NCI-H446 treated with DMSO at 0.1 percent for 48 hours (cell line): Measurements from ENCODE around the gene SLC35F6.
"Not testable (repeated sequence)": the region's sequence is repeated elsewhere in the genome, so short reads cannot be mapped to it uniquely, and the experiment has no call there.

Experiments
- DNase-seq: peaks from one replicate; lab custom pipeline; 2025; lab: John Stamatoyannopoulos, UW

Gene SLC35F6

GRCh38 chr2:26730549-26731344 is 33.3 kb upstream of the SLC35F6 start:
- no peak for DNase-seq

GRCh38 chr2:26731714-26732113 is 32.4 kb upstream of the SLC35F6 start:
- no peak for DNase-seq

- DNase-seq: no peak
Observed at GRCh38 chr2:26732446-26732845, 31.6 kb upstream of the SLC35F6 start.

- no peak for DNase-seq
Observed at GRCh38 chr2:26733413-26733812, 30.7 kb upstream of the SLC35F6 start.

- no peak for DNase-seq
Observed at GRCh38 chr2:26735097-26735496, 29.0 kb upstream of the SLC35F6 start.

- DNase-seq: no peak
Observed at GRCh38 chr2:26735883-26736588, 28.0 kb upstream of the SLC35F6 start.

GRCh38 chr2:26737221-26737620 is 26.9 kb upstream of the SLC35F6 start:
- DNase-seq: no peak

- no peak for DNase-seq
Observed at GRCh38 chr2:26738481-26738880, 25.6 kb upstream of the SLC35F6 start.

GRCh38 chr2:26739514-26739913 is 24.6 kb upstream of the SLC35F6 start:
- no peak for DNase-seq

- DNase-seq: no peak
Observed at GRCh38 chr2:26740346-26740745, 23.7 kb upstream of the SLC35F6 start.

GRCh38 chr2:26740890-26741302 is 23.2 kb upstream of the SLC35F6 start:
- no peak for DNase-seq

GRCh38 chr2:26742048-26742770 is 21.9 kb upstream of the SLC35F6 start:
- no peak for DNase-seq

- DNase-seq: no peak
Observed at GRCh38 chr2:26743852-26744251, 20.2 kb upstream of the SLC35F6 start.

GRCh38 chr2:26744953-26745352 is 19.1 kb upstream of the SLC35F6 start:
- DNase-seq: no peak

- DNase-seq: peak; percentile 40
Observed at GRCh38 chr2:26745609-26746327, 18.3 kb upstream of the SLC35F6 start.

GRCh38 chr2:26746934-26747333 is 17.1 kb upstream of the SLC35F6 start:
- no peak for DNase-seq

GRCh38 chr2:26749787-26750420 is 14.2 kb upstream of the SLC35F6 start:
- DNase-seq: not testable (repeated sequence)

GRCh38 chr2:26750467-26750866 is 13.6 kb upstream of the SLC35F6 start:
- DNase-seq: not testable (repeated sequence)

- peak; percentile 73 for DNase-seq
Observed at GRCh38 chr2:26752656-26753055, 11.4 kb upstream of the SLC35F6 start.

GRCh38 chr2:26754539-26754938 is 9.5 kb upstream of the SLC35F6 start:
- DNase-seq: no peak

GRCh38 chr2:26754972-26755670 is 9.0 kb upstream of the SLC35F6 start:
- no peak for DNase-seq
